KG1 (cell line): ENCODE data around the gene MCM9.
"Not testable (repeated sequence)": the region's sequence is repeated elsewhere in the genome, so short reads cannot be mapped to it uniquely, and the experiment has no call there.

Experiments
- DNase-seq: peaks from one replicate; lab custom pipeline; 2025; lab: John Stamatoyannopoulos, UW

MCM9 gene

DNA sequence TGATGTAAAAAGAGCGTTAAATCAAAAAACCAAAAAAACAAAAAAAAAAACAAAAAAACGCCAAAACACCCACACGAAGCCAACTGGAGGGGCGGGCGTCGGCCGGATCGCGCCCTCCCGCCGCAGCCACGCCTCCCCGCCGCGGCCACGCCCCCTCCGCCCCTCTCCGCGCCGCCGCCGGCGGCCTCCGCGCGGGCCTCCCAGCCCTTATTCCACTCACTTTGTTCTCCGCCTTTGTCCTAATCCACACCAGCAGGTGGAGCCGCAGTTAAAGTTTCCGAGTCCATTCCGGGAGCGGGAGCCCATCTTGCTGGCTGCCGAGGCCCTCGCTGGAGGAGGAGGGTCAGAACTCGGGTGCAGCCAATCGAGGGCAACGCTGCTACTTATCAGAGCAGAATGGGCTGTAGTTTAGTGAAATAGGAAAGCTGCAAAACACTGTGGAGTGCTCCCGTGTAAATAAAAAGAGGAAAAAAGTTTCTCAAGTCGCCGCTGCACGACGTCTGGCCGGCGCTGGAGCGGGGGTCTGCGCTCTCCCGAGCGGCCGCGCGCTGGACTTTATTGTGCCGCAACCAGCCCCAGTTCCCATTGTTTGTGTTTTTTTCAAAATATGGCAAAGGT lies 41.0 kb downstream of the MCM9 start, which contains the start of gene ASF1A:
Gene ASF1A (plus strand): TSS at position 346 of the 618 bp plus-strand sequence. CDS start 262 bp downstream, at position 608.
- peak; percentile 91 for DNase-seq

DNA sequence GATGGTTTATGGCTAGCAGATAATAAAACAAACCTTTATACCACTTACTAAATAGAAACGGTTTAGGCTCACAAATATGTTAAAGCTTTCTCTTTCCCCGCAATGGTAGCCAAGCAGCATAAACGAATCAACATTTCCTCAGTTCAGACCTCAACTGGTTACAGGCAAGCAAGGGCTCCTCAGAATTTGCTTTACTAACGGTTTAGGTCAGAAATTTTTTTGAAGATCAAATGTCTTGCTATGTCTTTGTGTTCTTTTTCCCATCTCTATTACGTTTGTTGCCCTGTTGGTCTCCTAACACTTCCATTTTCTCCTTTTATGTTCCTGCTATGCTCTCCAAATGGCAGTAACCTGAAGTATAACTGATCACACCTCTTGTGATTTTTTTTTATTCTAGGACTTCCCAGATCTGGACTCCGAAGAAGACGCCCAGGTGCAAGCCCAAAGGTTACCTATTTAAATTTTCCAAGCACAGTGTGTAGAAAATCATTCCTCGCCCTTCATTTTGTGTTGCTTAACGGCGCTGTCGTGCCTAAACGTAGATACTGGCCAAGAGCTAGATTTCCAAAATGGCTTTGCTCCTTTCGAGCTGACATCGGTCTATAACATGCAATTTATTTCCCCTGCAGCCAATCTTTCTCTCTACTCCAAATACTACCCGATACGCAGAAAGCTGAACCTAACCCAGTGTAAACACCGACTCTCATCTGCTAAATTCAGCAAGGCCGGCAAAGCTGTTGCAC lies 41.7 kb downstream of the MCM9 start:
- DNase-seq: peak; percentile 91

DNA sequence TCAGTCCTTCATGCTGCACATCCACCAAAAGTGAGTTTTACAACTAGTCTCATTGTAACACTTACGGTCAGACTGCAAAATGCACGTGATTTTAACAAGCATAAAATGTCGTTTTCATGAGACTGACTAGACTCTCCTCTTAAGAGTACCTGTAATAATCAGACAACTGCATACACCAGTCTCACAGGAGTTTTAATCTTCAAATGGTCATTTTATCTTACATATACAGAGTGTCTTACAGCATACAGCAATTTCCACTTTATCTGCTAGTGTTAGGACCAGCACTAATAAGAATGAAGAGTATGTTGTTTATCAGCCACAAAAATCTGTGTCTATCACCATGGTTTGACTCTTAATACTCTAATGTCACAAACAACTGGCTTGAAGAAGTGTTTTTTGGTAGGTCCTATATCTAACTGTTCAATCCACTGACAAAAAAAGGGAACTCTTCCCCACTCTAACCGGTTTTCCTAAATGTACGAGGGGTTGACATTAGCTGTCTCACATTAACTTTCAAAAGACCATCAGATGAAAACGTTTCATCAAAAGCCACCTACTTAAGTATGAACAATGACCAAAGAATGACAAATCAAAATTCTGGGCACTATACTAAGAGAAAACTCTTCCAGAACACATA lies 42.5 kb downstream of the MCM9 start:
- peak; percentile 50 for DNase-seq

DNA sequence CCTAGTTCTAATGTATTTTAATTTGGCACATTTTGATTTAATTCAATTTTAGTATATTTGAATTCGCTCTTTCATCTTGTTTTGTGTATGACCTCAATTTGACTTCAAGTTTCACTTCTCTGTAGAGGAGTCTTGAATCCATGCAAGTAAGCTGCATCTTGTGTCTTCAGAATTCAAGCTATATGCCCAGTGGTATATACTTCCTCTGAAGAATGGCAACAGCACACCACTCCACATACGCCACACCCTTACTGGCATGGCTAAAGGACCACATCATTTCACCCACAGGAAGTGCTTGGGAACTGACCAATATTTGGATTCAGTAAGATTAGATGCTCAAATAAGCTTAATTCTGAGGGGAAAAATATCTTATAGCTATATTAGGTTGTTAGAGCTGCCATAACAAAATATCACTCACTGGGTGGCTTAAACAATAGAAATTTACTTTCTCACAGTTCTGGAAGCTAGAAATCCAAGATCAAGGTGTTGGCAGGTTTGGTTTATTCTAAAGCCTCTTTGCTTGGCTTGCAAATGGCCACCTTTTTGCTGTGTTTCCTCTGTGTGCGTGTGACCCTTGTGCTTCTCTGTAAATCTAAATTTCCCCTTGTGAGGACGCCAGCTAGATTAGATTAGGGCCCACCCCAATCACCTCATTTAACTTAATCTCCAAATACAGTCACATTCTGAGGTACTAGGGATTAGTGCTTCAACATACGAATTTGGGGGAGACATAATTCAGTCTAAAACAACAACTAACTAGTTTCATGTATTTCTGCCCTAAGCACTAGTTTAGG lies 43.8 kb downstream of the MCM9 start:
- DNase-seq: no peak

DNA sequence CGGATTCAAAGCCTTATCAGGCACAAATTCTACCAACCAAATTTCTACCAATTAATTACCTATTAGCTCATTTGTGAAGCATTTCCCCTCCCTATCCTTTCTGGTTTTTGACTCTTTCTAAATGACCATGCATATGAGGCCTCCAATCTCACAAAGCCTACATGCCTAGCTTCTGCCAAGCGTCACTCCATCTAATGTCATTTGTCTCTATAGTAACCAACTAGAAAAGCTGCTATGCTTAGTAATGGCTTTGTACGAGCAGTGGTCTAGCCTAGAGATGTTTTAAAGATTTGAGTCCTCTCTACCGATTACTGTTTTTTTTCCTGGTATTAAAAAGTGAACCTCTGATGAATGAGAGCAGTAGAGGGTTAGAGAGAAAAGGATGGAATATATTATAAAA lies 45.8 kb downstream of the MCM9 start:
- DNase-seq: no peak

DNA sequence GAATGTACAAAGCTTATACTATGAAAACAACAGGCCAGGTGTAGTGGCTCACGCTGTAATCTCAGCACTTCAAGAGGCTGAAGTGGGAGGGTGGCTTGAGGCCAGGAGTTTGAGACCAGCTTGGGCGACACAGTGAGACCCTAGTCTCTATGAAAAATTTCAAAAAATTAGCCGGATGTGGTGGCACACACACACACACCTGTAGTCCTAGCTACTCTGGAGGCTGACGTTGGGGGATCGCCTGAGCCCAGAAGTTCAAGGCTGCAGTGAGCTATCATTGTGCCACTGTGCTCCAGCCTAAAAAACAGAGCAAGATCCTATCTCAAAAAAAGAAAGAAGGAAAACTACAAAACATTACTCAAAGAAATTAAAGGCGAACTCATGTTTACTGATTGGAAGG lies 48.3 kb downstream of the MCM9 start:
- DNase-seq: no peak

DNA sequence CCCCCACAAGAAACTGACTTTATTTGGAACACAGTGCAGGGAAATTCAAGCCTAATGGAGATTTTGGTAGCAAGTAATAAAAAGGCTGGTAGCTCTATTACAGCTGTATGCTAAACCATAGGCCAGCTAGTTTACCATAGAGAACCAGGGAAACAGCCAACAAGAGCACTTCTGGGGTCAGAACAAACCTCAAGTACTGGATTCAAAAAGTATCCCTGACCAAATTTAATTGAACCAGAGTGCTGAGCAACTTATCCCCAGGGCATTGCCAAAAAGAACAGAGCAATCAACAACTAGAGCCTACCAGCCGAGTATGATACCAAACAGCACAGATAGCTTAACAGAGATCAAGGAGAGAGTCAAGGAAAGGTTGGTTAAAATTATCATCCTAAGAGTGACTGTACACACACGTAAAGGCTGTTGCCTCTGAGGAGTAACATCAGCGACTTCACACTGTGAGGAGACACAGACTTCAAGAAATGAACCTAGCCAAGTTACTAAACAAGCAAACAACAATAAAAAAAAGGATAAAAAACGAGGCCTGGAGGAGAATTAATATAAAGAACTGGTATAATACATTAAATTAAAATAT lies 52.5 kb downstream of the MCM9 start:
- DNase-seq: no peak

DNA sequence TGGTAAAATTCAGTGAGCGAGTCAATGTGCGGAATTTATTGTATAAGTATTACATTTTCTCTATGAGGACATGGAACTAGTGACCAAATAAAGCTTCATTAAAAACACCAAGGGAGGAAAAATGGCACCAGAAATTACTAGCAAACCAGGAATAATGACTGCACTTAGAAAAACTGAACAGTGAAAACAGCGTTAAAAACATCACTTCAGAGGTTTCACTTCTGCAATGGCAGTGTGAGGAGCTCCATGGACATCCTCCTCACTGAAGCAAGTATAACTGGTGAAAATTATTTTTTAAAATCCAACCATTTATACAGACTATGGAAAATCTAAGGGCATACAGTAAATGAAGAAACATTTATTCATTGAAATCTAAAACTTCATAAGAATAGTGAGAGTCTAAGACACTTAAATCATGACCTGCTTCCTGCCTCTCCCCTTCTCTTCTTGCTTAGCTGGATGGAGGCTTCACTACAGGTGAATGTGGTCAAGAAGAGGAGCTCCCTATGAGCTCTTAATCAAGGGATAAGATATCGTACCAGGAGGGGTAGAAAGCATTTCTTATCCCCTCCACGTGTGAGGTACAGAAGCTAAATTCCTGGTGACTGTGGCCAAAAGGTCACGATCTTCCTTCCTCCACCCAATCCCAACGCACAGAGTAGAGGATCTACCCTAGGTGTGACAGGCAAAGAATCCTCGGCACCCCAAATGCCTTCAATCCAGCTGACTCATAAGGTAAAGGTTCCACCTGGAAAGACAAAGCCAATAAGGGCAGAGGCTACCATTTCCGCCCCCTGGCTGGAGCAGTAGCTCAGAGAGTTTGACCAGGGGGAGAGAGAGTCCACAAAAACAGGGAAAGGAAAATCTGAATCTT lies 53.3 kb downstream of the MCM9 start:
- no peak for DNase-seq

DNA sequence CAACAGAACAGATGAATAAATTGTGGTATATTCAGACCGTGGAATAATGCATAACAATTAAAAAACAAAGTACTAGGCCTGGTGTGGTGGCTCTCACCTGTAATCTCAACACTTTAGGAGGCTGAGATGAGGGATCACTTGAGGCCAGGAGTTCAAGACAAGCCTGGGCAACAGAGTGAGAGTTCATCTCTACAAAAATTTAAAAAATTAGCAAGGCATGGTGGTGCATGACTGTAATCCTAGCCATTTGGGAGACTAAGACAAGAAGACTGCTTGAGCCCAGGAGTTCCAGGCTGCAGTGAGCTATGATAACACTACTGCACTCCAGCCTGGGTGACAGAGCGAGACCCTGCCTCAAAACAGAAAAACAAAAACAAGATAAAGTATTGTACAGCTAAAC lies 57.2 kb downstream of the MCM9 start:
- DNase-seq: no peak

DNA sequence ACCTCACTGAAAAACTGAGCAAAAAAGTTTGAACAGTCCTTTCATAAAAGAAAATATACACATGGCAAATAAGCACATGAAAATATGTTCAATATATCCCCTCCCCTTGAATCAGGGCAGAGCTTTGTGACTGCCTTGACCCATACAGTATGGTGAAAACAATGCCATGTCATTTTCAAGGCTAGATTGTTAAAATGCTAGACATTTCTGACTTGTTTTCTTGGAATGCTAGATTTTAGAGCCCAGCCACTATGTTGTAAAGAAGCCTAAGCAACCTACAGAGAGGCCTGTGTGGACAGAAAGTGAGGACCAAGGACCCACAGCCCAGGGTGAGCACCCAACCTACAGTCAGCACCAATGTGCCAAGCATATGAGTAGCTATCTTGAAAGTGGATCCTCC lies 58.1 kb downstream of the MCM9 start:
- no peak for DNase-seq

DNA sequence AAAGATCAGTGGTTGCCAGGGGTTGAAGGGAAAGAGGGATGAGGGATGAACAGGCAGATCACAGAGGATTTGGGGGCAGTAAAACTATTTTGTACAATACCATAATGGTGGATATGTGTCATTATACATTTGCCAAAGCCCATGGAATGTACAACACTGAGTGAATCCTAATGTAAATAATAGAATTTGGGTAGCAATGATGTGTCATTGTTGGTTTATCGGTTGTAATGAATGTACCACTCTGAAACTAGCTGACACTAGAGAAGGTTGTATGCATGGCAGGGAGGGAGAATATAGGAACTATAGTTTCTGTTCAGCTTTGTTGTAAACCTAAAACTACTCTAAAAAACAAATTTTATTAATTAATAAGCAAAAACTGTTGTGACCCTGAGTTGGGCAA lies 58.8 kb downstream of the MCM9 start:
- DNase-seq: no peak

DNA sequence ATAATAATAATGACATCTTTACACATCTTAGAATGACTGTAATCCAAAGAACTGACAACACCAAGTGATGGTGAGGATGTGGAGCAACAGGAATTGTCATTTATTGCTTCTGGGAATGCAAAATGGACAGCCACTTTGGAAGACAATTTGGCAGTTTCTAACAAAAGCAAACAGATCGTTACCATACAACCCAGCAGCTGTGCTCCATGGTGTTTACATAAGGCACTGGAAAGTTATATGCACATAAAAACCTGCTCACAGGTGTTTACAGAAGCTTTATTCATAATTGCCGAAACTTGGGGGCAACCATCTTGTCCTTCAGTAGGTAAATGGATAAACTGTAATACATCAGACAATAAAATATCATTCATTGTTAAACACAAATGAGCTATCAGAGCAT lies 59.3 kb downstream of the MCM9 start:
- no peak for DNase-seq

DNA sequence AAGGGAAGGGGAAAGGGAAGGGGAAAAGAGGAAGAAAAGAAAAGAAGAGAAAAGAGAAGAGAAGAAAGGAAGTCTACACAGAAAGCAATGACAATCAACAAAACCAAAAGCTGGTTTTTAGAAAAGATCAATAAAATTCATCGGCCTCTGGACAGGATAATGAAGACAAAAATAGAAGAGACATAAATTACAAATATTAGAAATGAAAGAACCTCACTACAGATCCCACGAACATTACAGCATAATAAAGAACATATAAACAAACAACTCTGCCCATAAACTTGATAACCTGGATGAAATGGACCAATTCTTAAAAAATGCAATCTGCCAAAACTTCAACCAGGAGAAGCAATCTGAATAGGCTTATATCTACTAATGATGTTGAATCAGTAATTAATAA lies 61.7 kb downstream of the MCM9 start:
- no peak for DNase-seq

DNA sequence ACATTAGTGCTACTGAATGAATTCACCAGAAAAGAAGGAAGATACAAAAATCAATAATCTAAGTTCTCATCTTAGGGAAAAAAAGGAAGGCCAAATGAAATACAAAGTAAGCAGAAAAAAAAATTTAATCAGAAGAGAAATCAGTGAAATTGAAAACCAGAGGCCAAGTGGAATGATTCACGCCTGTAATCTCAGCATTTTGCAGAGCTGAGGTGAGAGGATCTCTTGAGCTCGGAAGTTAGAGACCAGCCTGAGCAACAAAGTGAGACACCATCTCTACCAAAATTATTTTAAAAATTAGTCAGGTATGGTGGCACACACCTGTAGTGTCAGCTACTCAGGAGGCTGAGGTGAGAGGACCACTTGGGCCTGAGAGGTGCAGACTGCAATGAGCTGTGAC lies 62.2 kb downstream of the MCM9 start:
- DNase-seq: no peak

DNA sequence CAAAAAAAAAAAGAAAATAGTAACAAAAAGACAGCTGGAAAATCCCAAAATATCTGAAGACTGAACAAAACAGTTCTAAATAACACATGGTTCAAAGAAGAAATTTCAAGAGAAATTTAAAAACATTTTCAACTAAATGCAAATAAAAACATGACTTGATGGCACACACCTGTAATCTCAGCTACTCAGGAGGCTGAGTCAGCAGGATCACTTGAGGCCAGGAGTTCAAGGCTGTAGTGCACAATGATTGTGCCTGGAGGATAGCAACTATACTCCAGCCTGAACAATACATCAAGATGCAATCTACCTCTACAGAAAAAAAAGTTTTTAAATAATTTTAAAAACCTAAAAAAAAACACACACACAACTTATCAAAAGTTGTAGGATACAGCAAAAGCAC lies 62.6 kb downstream of the MCM9 start:
- DNase-seq: no peak

DNA sequence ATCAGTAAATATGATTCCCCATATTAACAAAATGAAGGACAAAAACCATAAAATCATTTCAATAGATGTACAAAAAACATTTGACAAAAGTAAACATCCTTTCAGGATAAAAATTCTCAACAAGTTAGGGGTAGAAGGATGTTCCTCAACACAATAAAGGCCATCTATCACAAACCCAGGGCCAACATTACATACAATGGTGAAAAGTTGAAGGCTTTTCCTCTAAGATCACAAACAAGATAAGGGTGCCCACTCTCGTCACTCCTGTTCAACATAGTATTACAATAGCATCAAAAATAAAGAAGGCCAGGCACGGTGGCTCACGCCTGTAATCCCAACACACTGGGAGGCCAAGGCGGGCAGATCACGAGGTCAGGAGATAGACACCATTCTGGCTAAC lies 63.6 kb downstream of the MCM9 start:
- no peak for DNase-seq

DNA sequence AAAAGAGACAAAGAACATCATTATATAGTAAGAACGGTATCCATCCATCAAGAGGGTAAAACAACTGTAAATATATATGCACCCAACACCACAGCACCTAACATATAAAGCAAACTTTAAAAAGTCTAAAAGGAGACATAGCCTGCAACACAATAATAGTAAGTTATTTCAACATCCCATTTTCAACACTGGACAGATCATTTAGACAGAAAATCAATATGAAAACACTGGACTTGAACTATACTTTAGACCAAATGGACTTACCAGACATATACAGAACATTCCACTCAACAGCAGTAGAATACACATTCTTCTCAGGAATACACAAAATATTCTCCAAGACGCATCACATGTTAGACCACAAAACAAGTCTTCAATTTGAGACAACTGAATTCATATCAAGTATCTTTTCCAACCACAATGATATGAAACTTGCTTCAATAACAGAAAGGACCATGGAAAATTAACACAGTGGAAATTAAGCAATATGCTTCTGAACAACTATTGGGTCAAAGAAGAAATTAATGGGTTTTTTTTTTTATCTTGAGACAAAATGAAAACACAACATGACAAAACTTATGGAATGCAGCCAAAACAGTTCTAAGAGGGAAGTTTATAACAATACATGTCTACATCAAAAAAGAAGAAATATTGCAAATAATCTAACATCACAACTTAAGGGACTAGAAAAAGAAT lies 64.9 kb downstream of the MCM9 start:
- no peak for DNase-seq

DNA sequence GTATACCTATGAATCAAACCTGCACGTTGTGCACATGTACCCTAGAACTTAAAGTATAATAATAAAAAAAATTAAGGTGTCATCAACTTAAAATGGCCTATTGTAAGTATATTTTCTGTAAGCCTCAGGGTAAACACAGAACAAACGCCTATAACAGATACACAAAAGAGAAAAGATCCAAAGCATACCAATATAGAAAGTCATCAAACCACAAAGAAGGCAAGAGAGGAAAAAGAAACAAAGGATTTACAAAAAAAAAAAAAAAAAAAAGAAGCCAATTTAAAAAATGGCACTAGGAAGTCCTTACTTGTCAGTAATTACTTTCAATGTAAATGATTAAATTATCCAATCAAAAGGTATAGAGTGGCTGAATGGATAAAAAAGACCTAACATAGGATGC lies 65.6 kb downstream of the MCM9 start:
- DNase-seq: no peak

DNA sequence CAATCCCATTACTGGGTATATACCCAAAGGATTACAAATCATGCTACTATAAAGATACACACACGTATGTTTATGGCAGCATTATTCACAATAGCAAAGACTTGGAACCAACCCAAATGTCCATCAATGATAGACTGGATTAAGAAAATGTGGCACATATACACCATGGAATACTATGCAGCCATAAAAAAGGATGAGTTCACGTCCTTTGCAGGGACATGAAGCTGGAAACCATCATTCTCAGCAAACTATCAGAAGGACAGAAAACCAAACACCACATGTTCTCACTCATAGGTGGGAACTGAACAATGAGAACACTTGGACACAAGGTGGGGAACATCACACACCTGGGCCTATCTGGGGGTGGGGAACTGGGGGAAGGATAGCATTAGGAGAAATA lies 66.1 kb downstream of the MCM9 start:
- not testable (repeated sequence) for DNase-seq

DNA sequence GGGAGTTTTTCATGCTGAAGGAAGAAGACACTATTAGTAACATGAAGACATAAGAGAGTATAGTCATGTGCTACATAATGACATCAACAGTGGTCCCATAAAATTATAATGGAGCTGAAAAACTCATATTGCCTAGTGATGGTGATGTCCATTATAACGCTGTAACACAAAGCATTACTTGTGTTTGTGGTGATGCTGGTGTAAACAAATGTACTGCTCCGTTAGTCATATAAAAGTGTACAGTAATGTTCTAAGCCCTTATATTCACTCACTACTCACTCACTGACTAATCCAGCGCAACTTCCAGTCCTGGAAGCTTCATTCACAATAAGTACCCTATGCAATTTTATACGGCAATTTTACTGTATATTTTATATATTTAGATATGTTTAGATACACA lies 67.8 kb downstream of the MCM9 start:
- no peak for DNase-seq

DNA sequence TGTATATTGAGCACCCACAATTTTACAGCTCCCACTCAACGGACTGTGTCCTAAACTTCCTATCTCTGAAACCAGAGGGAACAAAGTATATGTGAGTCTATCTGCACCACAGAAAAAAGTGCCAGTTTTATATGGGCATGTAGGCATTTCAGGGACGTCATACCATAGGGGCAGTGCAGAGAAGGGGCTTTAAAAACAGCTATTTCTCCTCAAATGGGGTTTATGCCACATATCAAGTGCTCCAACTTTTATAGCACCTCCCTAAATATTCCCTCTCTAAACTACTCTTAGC lies 69.9 kb downstream of the MCM9 start:
- DNase-seq: no peak
